Thyroid gland (tissue), 4 donors: ENCODE results near the gene BICDL2.

Source experiments
- CTCF ChIP-seq, 6 experiments: fragments of 200-600 bp in 3 of 6; fragments of 450-650 bp in 3 of 6; sonication (generic) in 3 of 6; IDR thresholded peaks; one replicate each; pipeline ENCODE4 v1.5.1; 2016 to 2019; ENCODE audit warnings: antibody characterized with exemption in 6 of 6, mild to moderate bottlenecking in 2 of 6, inconsistent platforms in 1 of 6, moderate library complexity in 1 of 6
- POLR2A ChIP-seq, 2 donors: fragments of 450-650 bp; IDR thresholded peaks; one replicate each; pipeline ENCODE4 v1.6.1; 2017; ENCODE audit warnings: antibody characterized with exemption in 2 of 2, mild to moderate bottlenecking in 2 of 2, moderate library complexity in 1 of 2

GRCh38 chr16:2981899-2982250 lies 54.9 kb downstream of the BICDL2 start:
- TF ChIP-seq CTCF (IDR thresholded peaks at IDR 0.05) (no peak), POLR2A (IDR thresholded peaks at IDR 0.05) (no peak)
